Keratinocyte (primary cell): Measurements from ENCODE around the gene TNNT1. TPM values are rescaled to one million over a fixed set of nuclear protein-coding genes. Genes with fewer than 3 reads are reported as not detected.

Source experiments
- DNase-seq: peaks from one replicate; pipeline ENCODE4 v3.0.0-alpha.2; 2011; ENCODE audit warnings: low read depth, missing footprints, low spot score
- FAIRE-seq: peaks from 2 replicates; lab custom pipeline; 2011; peaks lifted over from hg19 to GRCh38; lab: Jason Lieb, UNC
- H2AFZ ChIP-seq: 2 replicates; pipeline ENCODE4 v1.6.0; 2012; ENCODE audit warnings: low read length, control low read depth, inconsistent platforms; ENCODE audit not compliant: control insufficient read depth
- H3K27ac ChIP-seq: 2 replicates; pipeline ENCODE4 v1.5.1; 2011; ENCODE audit warnings: low read length; ENCODE audit not compliant: control insufficient read depth, insufficient read depth
- H3K27me3 ChIP-seq: 3 replicates; pipeline ENCODE4 v1.6.0; 2011; ENCODE audit warnings: low read length; ENCODE audit not compliant: control insufficient read depth, insufficient read depth; ENCODE audit errors: extremely low read depth
- H3K36me3 ChIP-seq, 2 experiments: 2 replicates in 1 of 2; 3 replicates in 1 of 2; pipeline ENCODE4 v1.5.1; 2011; ENCODE audit warnings: low read length in 2 of 2, mild to moderate bottlenecking in 1 of 2; ENCODE audit not compliant: control insufficient read depth in 2 of 2, insufficient read depth in 2 of 2; ENCODE audit errors: extremely low read depth in 1 of 2
- H3K4me1 ChIP-seq: 3 replicates; pipeline ENCODE4 v1.5.1; 2011; ENCODE audit warnings: low read length; ENCODE audit not compliant: control insufficient read depth, insufficient read depth; ENCODE audit errors: extremely low read depth
- H3K4me2 ChIP-seq: 3 replicates; pipeline ENCODE4 v1.6.0; 2011; ENCODE audit warnings: low read depth, low read length; ENCODE audit not compliant: control insufficient read depth, insufficient read depth; ENCODE audit errors: extremely low read depth
- H3K4me3 ChIP-seq, 3 experiments: fragments of 200-600 bp in 1 of 3; sonication (generic) in 1 of 3; 2 replicates in 2 of 3; 3 replicates in 1 of 3; pipeline ENCODE4 v1.5.1; 2011 to 2016; ENCODE audit warnings: low read length in 3 of 3, mild to moderate bottlenecking in 3 of 3, control low read depth in 2 of 3, inconsistent platforms in 1 of 3, low read depth in 1 of 3, mixed read lengths in 1 of 3, mixed run types in 1 of 3, moderate library complexity in 1 of 3; ENCODE audit not compliant: control insufficient read depth in 2 of 3, insufficient read depth in 2 of 3; ENCODE audit errors: extremely low read depth in 1 of 3
- H3K79me2 ChIP-seq: 2 replicates; pipeline ENCODE4 v1.6.0; 2012; ENCODE audit warnings: low read length; ENCODE audit not compliant: control insufficient read depth, insufficient read depth
- H3K9ac ChIP-seq: 3 replicates; pipeline ENCODE4 v1.6.0; 2011; ENCODE audit warnings: low read length; ENCODE audit not compliant: control insufficient read depth, insufficient read depth; ENCODE audit errors: extremely low read depth
- H3K9me1 ChIP-seq: 3 replicates; pipeline ENCODE4 v1.6.0; 2011; ENCODE audit warnings: low read length; ENCODE audit not compliant: control insufficient read depth, insufficient read depth; ENCODE audit errors: extremely low read depth
- H3K9me3 ChIP-seq: 2 replicates; pipeline ENCODE4 v1.5.1; 2012; ENCODE audit warnings: low read depth, low read length; ENCODE audit not compliant: control insufficient read depth
- H4K20me1 ChIP-seq: 3 replicates; pipeline ENCODE4 v1.6.0; 2011; ENCODE audit warnings: low read length; ENCODE audit not compliant: control insufficient read depth, insufficient read depth; ENCODE audit errors: extremely low read depth
- EZH2 ChIP-seq: IDR thresholded peaks from one replicate; pipeline ENCODE4 v1.6.1; 2012; ENCODE audit warnings: inconsistent platforms, mild to moderate bottlenecking, low read length, moderate library complexity
- dilution Hi-C: fragments of 300-500 bp; cut with MboI; formaldehyde crosslinking; loops from one replicate; pipeline ENCODE4 v1.7.0; 2020; ENCODE audit warnings: low sequenced_read_pairs; ENCODE audit not compliant: extremely low pct_ligation_motif_present
- polyA plus RNA-seq, 5 experiments: library from polyadenylated mRNA; depleted of rRNA in 3 of 5; stranded (reverse) in 3 of 5; stranded (forward) in 1 of 5; unstranded in 1 of 5; fragments of >200 nt; gene quantifications; 1 replicate in 1 of 5; 2 replicates in 3 of 5; 3 replicates in 1 of 5; pipeline versions ENCODE4 v1.2.1 to v1.2.3, GENCODE V29; 2011 to 2012; ENCODE audit warnings: missing spikeins in 2 of 5, low read depth in 1 of 5, low replicate concordance in 1 of 5
- TF ChIP-seq, protein P1 (sequence below), 3 experiments: IDR thresholded peaks in 1 of 3; conservative IDR thresholded peaks in 1 of 3; optimal IDR thresholded peaks in 1 of 3; 2 replicates in 2 of 3; 3 replicates in 1 of 3; pipeline versions ENCODE3 to v1.5.1; 2011; ENCODE audit warnings: low read length in 3 of 3, mild to moderate bottlenecking in 3 of 3, moderate library complexity in 2 of 3, control low read depth in 1 of 3, inconsistent platforms in 1 of 3; ENCODE audit not compliant: insufficient read depth in 2 of 3; ENCODE audit errors: extremely low read depth in 1 of 3

TNNT1 gene
- polyA plus RNA-seq, 1 donor (not counting 4 experiments of a cell fraction or from before 2014, with no cell fraction given): 99.6 TPM

- H4K20me1 ChIP-seq: peaks cover 7% of the 10 kb centered on the region
- no peak overlapping the region for H3K27ac ChIP-seq
- no peaks in the 10 kb centered on the region for H3K9me1 ChIP-seq
- peaks cover 3 to 30% of the 10 kb centered on the region in 2 experiments for H3K36me3 ChIP-seq
- no peaks in the 10 kb centered on the region for H3K79me2 ChIP-seq
- H3K4me1 ChIP-seq: no peaks in the 10 kb centered on the region
- dilution Hi-C loops: no loop called here
- H3K4me2 ChIP-seq: no peak overlapping the region
- H3K9me3 ChIP-seq: no peaks in the 10 kb centered on the region
- no peak for DNase-seq
- H3K9ac ChIP-seq: no peak overlapping the region
- no peak for FAIRE-seq
- H2AFZ ChIP-seq: no peak overlapping the region
- H3K27me3 ChIP-seq: no peaks in the 10 kb centered on the region
- TF ChIP-seq, protein P1, sequence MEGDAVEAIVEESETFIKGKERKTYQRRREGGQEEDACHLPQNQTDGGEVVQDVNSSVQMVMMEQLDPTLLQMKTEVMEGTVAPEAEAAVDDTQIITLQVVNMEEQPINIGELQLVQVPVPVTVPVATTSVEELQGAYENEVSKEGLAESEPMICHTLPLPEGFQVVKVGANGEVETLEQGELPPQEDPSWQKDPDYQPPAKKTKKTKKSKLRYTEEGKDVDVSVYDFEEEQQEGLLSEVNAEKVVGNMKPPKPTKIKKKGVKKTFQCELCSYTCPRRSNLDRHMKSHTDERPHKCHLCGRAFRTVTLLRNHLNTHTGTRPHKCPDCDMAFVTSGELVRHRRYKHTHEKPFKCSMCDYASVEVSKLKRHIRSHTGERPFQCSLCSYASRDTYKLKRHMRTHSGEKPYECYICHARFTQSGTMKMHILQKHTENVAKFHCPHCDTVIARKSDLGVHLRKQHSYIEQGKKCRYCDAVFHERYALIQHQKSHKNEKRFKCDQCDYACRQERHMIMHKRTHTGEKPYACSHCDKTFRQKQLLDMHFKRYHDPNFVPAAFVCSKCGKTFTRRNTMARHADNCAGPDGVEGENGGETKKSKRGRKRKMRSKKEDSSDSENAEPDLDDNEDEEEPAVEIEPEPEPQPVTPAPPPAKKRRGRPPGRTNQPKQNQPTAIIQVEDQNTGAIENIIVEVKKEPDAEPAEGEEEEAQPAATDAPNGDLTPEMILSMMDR (optimal IDR thresholded peaks at IDR 0.05 in 1 of 3, IDR thresholded peaks at IDR 0.05 in 1 of 3, conservative IDR thresholded peaks at IDR 0.05 in 1 of 3; ENCODE audit: extremely low read depth in 1 of 3, insufficient read depth in 2 of 3, low read length in 3 of 3): peak in 1 of 3 experiments; percentile 26
- TF ChIP-seq EZH2: no peak
- H3K4me3 ChIP-seq: no peak overlapping the region
Observed at GRCh38 chr19:55099557-55100506, 49.2 kb downstream of the TNNT1 start.

DNA sequence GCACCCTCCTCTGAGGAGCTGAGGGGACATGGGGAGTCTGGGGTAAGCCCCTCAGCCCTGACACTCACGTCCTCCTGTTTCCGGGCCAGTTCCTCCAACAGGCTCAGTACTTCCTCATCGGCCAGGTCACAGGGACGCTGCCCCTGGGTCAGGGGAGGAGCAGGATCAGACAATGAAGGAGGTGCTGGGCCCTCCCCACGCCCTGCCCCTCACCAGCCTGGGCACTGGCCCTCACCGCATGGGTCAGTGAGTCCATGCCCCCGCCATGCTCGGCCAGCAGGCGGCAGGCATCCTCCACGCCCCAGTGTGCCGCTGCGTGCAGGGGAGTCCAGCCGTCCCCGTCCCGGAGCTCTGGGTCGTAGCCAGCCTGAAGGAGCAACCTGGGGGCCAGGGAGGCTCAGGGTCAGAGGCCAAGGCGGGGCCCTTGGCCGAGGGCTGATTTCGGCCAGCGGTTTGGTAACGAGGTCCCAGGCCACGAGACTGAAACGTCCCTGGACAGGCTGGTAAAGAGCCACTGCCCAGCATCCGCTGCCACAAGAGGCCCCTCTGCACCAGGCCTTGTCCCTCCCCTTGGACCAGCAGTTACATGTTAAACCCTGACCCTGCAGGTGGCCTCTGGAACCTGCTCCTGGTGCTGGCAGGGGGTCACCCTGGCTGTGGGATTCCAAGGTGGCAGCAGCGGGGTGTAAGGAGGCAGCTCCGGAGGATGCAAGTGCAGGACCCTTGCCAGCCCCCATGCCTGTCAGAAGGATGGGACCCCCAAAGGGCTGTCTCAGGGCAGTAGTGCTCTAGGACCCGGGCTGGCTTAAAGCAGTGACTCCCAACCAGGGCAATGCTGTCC lies 50.1 kb downstream of the TNNT1 start:
- Histone ChIP-seq H3K9ac (no peak overlapping the region), H3K79me2 (no peaks in the 10 kb centered on the region), H3K4me3 (no peak overlapping the region), H3K27ac (no peak overlapping the region), H3K4me2 (no peak overlapping the region), H3K4me1 (no peaks in the 10 kb centered on the region), H3K36me3 (peaks cover 3 to 33% of the 10 kb centered on the region in 2 experiments), H4K20me1 (peaks cover 7% of the 10 kb centered on the region), H3K9me3 (no peaks in the 10 kb centered on the region), H3K9me1 (no peaks in the 10 kb centered on the region), H3K27me3 (no peaks in the 10 kb centered on the region), H2AFZ (no peak overlapping the region)
- FAIRE-seq: no peak
- TF ChIP-seq, protein P1 (optimal IDR thresholded peaks at IDR 0.05 in 1 of 3, IDR thresholded peaks at IDR 0.05 in 1 of 3, conservative IDR thresholded peaks at IDR 0.05 in 1 of 3; ENCODE audit: extremely low read depth in 1 of 3, insufficient read depth in 2 of 3, low read length in 3 of 3): no peak
- no peak for DNase-seq
- dilution Hi-C loops: no loop called here
